GM12872 (cell line): ENCODE results near the gene LRRC17.

Experiments
- TF ChIP-seq, protein P1 (sequence below): IDR thresholded peaks from 3 replicates; pipeline ENCODE4 v1.5.1; 2011; ENCODE audit warnings: low read depth, mild to moderate bottlenecking, low read length, moderate library complexity; ENCODE audit not compliant: insufficient read depth

LRRC17 gene

DNA sequence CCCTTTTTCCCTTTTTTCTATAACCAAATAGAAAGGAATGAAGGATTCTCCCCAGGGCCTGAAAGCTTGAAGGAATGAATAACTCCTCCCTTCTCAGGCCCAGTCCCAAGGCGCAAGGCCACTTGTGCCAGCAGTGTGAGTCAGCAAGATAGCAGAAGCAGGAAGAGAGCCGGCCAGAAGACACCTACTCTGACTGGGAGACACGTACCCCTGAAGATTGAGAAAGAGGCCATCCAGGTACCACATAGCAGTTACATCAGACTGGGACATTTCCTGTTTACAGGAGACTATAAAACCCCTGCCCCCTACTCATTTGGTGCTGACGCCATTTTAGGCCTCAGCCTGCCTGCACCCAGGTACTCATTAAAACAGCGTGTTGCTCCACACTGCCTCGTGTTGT is 65.5 kb downstream of the LRRC17 start:
- TF ChIP-seq, protein P1, sequence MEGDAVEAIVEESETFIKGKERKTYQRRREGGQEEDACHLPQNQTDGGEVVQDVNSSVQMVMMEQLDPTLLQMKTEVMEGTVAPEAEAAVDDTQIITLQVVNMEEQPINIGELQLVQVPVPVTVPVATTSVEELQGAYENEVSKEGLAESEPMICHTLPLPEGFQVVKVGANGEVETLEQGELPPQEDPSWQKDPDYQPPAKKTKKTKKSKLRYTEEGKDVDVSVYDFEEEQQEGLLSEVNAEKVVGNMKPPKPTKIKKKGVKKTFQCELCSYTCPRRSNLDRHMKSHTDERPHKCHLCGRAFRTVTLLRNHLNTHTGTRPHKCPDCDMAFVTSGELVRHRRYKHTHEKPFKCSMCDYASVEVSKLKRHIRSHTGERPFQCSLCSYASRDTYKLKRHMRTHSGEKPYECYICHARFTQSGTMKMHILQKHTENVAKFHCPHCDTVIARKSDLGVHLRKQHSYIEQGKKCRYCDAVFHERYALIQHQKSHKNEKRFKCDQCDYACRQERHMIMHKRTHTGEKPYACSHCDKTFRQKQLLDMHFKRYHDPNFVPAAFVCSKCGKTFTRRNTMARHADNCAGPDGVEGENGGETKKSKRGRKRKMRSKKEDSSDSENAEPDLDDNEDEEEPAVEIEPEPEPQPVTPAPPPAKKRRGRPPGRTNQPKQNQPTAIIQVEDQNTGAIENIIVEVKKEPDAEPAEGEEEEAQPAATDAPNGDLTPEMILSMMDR: no peak

DNA sequence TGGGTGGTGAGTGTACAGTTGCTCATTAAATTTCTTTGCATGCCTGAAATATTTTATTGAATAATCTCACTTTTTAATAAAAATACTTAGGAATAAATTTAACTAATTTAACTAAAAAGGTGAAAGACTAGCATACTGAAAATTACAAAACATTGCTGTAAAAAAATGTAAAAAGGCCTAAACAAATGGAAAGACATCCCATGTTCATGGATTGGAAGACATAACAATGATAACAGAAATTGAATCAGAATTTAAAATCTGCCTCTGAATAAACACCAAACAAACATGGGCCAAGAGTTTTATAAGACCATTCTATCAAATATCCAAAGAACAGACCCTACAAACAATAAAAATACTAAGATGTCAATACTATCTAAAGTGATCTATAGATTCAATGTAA is 66.9 kb downstream of the LRRC17 start:
- TF ChIP-seq, protein P1: no peak

DNA sequence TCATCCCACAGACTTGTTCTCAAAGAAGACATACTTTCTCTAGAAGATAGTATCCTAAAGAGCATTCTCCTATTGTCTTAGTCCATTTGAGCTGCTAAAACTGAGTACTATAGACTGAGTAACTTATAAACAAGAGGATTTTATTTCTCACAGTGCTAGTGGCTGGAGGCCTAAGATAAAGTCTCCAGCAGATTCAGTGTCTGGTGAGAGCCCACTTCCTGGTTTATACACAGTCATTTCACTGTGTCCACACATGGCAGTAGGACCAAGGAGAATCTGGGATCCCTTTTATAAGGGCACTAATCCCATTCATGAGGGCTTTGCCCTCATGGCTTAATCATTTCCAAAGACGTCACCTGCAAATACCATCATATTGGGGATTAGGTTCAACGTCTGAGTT is 68.7 kb downstream of the LRRC17 start:
- TF ChIP-seq, protein P1: no peak

DNA sequence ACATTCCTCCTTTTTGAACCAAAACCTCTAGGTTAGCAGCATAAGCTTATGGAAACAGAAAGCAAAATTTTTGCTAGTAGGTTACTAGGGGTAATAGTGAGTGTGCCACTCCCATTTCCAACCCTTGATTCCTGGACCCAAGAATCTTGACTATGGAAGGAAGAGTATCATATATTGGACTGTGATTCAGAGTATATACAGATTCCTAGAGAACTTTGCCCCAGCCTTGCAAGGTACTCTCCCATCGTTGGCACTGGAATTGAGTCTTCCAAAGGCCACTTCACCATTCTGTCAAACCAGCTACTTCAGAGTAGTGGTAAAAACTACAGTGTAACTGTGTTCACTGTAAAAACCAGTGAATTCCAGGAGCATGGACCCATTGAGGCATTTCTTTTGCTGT is 69.4 kb downstream of the LRRC17 start:
- TF ChIP-seq, protein P1: no peak

DNA sequence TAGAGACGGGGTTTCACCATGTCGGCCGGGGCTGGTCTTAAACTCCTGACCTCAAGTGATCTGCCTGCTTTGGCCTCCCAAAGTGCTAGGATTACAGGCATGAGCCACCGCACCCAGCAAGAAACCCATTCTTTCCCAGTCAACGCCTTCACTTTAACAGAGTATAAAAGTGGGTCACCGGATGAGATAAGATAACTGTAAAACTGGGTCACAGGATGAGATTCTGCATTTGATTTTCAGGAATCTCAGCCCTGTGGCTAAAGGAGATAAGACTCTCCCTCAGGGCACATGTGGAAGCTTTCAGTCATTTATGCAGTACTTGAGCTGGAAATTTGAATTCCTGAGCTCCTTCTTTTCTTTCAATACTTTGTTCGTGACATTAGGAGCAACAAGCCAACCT is 70.8 kb downstream of the LRRC17 start:
- TF ChIP-seq, protein P1: no peak

DNA sequence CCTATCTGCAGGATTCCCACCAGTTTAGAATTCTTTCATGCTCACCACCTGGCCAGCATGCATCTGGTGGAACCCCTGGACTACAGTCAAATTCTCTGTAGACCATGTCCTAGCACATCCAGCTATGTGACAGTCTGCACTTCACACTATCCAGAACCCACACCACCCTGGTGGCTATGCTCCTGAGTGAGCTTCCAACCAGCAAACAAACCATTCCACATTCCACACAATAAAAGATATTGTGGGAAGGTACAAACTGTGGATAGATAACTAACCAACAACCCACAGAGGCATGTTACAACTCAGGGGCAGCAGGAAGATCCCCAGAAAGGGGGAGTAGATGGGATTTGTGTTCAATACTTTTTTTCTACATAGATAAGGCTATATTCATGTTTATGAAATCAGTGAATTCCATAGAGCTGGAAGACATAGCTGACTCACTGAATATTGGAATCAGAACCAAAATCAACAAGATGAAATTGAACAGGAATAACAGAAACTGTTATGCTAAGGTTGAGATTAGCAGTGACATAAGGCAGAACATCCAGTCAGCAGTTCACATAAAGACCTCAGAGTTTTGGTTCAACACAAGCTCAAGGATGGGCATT is 72.5 kb downstream of the LRRC17 start:
- TF ChIP-seq, protein P1: no peak

DNA sequence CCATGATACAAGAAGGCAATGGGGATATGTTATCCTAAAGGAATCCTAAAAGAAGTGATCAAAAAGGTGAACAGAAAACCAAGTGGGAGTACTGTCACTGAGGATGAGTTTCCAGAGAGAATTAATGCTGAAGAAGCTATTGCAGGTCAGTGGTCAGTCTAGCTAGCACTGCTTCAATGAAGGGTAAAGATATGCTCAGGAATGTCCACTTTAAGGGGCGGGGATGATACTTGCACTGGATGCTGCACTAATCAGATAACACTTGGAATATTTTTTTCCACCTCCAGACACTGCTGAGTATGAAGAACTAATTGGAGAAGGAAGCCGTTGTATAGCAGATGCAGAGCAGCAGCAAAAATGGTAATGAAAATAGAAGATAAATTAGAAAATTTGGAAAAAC is 75.3 kb downstream of the LRRC17 start:
- TF ChIP-seq, protein P1: no peak
